Mononuclear cell (primary cell): Measurements from ENCODE around the gene TNFAIP8L2. TPM values are rescaled to one million over a fixed set of nuclear protein-coding genes. Genes with fewer than 3 reads are reported as not detected.

ENCODE experiments used
- H3K27me3 ChIP-seq: 2 replicates; pipeline ENCODE4 v1.6.0; 2011; ENCODE audit warnings: low read length, control low read depth; ENCODE audit not compliant: insufficient read depth
- H3K4me1 ChIP-seq: 2 replicates; pipeline ENCODE4 v1.5.1; 2011; ENCODE audit warnings: mild to moderate bottlenecking, low read length, control low read depth; ENCODE audit not compliant: insufficient read depth
- H3K4me3 ChIP-seq: 2 replicates; pipeline ENCODE4 v1.5.1; 2011; ENCODE audit warnings: mild to moderate bottlenecking, low read length, moderate library complexity
- H3K9me3 ChIP-seq: 2 replicates; pipeline ENCODE4 v1.5.1; 2011; ENCODE audit warnings: low read depth, mild to moderate bottlenecking, control low read depth, low read length
- total RNA-seq: library from RNA; depleted of rRNA; stranded (reverse); fragments of >200 nt; gene quantifications from one replicate; pipeline ENCODE4 v1.2.3, GENCODE V29; 2012

The TNFAIP8L2 gene
- total RNA-seq, 1 donor, result 4.6 TPM

GRCh38 chr1:151142411-151143056, 13.9 kb upstream of the TNFAIP8L2 start:
- Histone ChIP-seq H3K4me1 (peaks cover 17% of the 10 kb centered on the region), H3K9me3 (no peaks in the 10 kb centered on the region), H3K4me3 (no peak overlapping the region), H3K27me3 (peaks cover 9% of the 10 kb centered on the region)

GRCh38 chr1:151143057-151143435, 13.4 kb upstream of the TNFAIP8L2 start:
- Histone ChIP-seq H3K4me3 (no peak overlapping the region), H3K9me3 (no peaks in the 10 kb centered on the region), H3K4me1 (peaks cover 18% of the 10 kb centered on the region), H3K27me3 (peaks cover 9% of the 10 kb centered on the region)

GRCh38 chr1:151143986-151144385, 12.5 kb upstream of the TNFAIP8L2 start:
- H3K9me3 ChIP-seq, result no peaks in the 10 kb centered on the region
- H3K4me3 ChIP-seq, result no peak overlapping the region
- peaks cover 18% of the 10 kb centered on the region for H3K4me1 ChIP-seq
- peaks cover 9% of the 10 kb centered on the region for H3K27me3 ChIP-seq

- H3K4me3 ChIP-seq, result no peak overlapping the region
- H3K9me3 ChIP-seq, result no peaks in the 10 kb centered on the region
- H3K27me3 ChIP-seq, result peaks cover 9% of the 10 kb centered on the region
- H3K4me1 ChIP-seq, result peaks cover 18% of the 10 kb centered on the region
Observed at GRCh38 chr1:151144474-151145303, 11.8 kb upstream of the TNFAIP8L2 start.

GRCh38 chr1:151145304-151146071, 11.0 kb upstream of the TNFAIP8L2 start:
- Histone ChIP-seq H3K27me3 (peaks cover 9% of the 10 kb centered on the region), H3K4me3 (peak overlapping the region; percentile 61), H3K9me3 (no peaks in the 10 kb centered on the region), H3K4me1 (peaks cover 18% of the 10 kb centered on the region)

GRCh38 chr1:151146072-151146411, 10.4 kb upstream of the TNFAIP8L2 start:
- H3K9me3 ChIP-seq, result no peaks in the 10 kb centered on the region
- peaks cover 9% of the 10 kb centered on the region for H3K27me3 ChIP-seq
- H3K4me3 ChIP-seq, result peak overlapping the region; percentile 61
- H3K4me1 ChIP-seq, result peaks cover 18% of the 10 kb centered on the region

GRCh38 chr1:151146412-151147131, 9.9 kb upstream of the TNFAIP8L2 start, which contains the start of gene SEMA6C:
Gene SEMA6C, minus strand, starts transcription at chr1:151146631. Its CDS starts 4,010 bp downstream, at chr1:151142621.
- Histone ChIP-seq H3K27me3 (peaks cover 9% of the 10 kb centered on the region), H3K4me3 (peak within 1 kb of the TSS; percentile 61), H3K9me3 (no peaks in the 10 kb centered on the region), H3K4me1 (peaks cover 18% of the 10 kb centered on the region)

GRCh38 chr1:151147132-151147503, 9.3 kb upstream of the TNFAIP8L2 start:
- peak overlapping the region; percentile 61 for H3K4me3 ChIP-seq
- H3K9me3 ChIP-seq, result no peaks in the 10 kb centered on the region
- peaks cover 9% of the 10 kb centered on the region for H3K27me3 ChIP-seq
- H3K4me1 ChIP-seq, result peaks cover 18% of the 10 kb centered on the region

- H3K9me3 ChIP-seq, result no peaks in the 10 kb centered on the region
- peaks cover 9% of the 10 kb centered on the region for H3K27me3 ChIP-seq
- peaks cover 18% of the 10 kb centered on the region for H3K4me1 ChIP-seq
- no peak overlapping the region for H3K4me3 ChIP-seq
Observed at GRCh38 chr1:151147665-151148064, 8.8 kb upstream of the TNFAIP8L2 start.

GRCh38 chr1:151157067-151157531, 650 bp downstream of the TNFAIP8L2 start:
- H3K4me3 ChIP-seq, result peak overlapping the region; percentile 81
- H3K9me3 ChIP-seq, result no peaks in the 10 kb centered on the region
- no peaks in the 10 kb centered on the region for H3K27me3 ChIP-seq
- peaks cover 53% of the 10 kb centered on the region for H3K4me1 ChIP-seq

- H3K27me3 ChIP-seq, result no peaks in the 10 kb centered on the region
- H3K4me1 ChIP-seq, result peaks cover 53% of the 10 kb centered on the region
- no peaks in the 10 kb centered on the region for H3K9me3 ChIP-seq
- H3K4me3 ChIP-seq, result peak overlapping the region; percentile 81
Observed at GRCh38 chr1:151158326-151158725, 1.9 kb downstream of the TNFAIP8L2 start.

- no peaks in the 10 kb centered on the region for H3K9me3 ChIP-seq
- H3K4me1 ChIP-seq, result peaks cover 53% of the 10 kb centered on the region
- peak overlapping the region; percentile 81 for H3K4me3 ChIP-seq
- H3K27me3 ChIP-seq, result no peaks in the 10 kb centered on the region
Observed at GRCh38 chr1:151158751-151159251, 2.4 kb downstream of the TNFAIP8L2 start.

- H3K27me3 ChIP-seq, result no peaks in the 10 kb centered on the region
- H3K9me3 ChIP-seq, result no peaks in the 10 kb centered on the region
- H3K4me1 ChIP-seq, result peaks cover 54% of the 10 kb centered on the region
- no peak overlapping the region for H3K4me3 ChIP-seq
Observed at GRCh38 chr1:151159373-151159772, 2.9 kb downstream of the TNFAIP8L2 start.

GRCh38 chr1:151164732-151165280, 8.4 kb downstream of the TNFAIP8L2 start:
- no peak overlapping the region for H3K4me3 ChIP-seq
- H3K27me3 ChIP-seq, result no peaks in the 10 kb centered on the region
- peaks cover 43% of the 10 kb centered on the region for H3K4me1 ChIP-seq
- no peaks in the 10 kb centered on the region for H3K9me3 ChIP-seq
